Endothelial cell of umbilical vein (primary cell): ENCODE measurements around the gene GRID2. TPM values are rescaled to one million over a fixed set of nuclear protein-coding genes. Genes with fewer than 3 reads are reported as not detected.

Experiments
- BruUV-seq: library from RNA; stranded (reverse); fragments of 400-500 nt; replicated peaks from 2 replicates; lab custom pipeline; 2021; lab: Mats Ljungman, UMichigan
- CTCF ChIA-PET: fragments of 300-600, 350-600 bp; sonication (Branson Sonifier 250); formaldehyde crosslinking; loops from one replicate; lab custom pipeline; 2021; ENCODE audit warnings: antibody characterized with exemption, inconsistent platforms; lab: Charles Lee
- POLR2A ChIA-PET: fragments of 300-600, 350-600 bp; sonication (Branson Sonifier 250); formaldehyde crosslinking; loops from one replicate; lab custom pipeline; 2021; ENCODE audit warnings: antibody characterized with exemption, inconsistent platforms; lab: Charles Lee
- DNase-seq: peaks from one replicate; pipeline ENCODE4 v3.0.0-alpha.2; 2011; ENCODE audit warnings: low read depth, low spot score
- FAIRE-seq: peaks from 2 replicates; lab custom pipeline; 2011; peaks lifted over from hg19 to GRCh38; lab: Jason Lieb, UNC
- H2AFZ ChIP-seq: 2 replicates; pipeline ENCODE4 v1.6.0; 2012; ENCODE audit warnings: low read depth, low read length, control low read depth, inconsistent platforms
- H3K27ac ChIP-seq: 2 replicates; pipeline ENCODE4 v1.5.1; 2011; ENCODE audit warnings: low read depth, mild to moderate bottlenecking, control low read depth, low read length, moderate library complexity; ENCODE audit not compliant: insufficient read depth
- H3K27me3 ChIP-seq, 2 experiments: 2 replicates each; pipeline versions ENCODE4 v1.6.0 to v1.6.1; 2011; ENCODE audit warnings: low read length in 2 of 2, mixed read lengths in 1 of 2; ENCODE audit not compliant: control insufficient read depth in 2 of 2, insufficient read depth in 2 of 2
- H3K36me3 ChIP-seq, 2 experiments: 2 replicates in 1 of 2; 3 replicates in 1 of 2; pipeline ENCODE4 v1.5.1; 2011; ENCODE audit warnings: low read length in 2 of 2, mild to moderate bottlenecking in 1 of 2, moderate library complexity in 1 of 2; ENCODE audit not compliant: control insufficient read depth in 2 of 2, insufficient read depth in 2 of 2; ENCODE audit errors: extremely low read depth in 1 of 2
- H3K4me1 ChIP-seq: 3 replicates; pipeline ENCODE4 v1.5.1; 2011; ENCODE audit warnings: mild to moderate bottlenecking, low read length; ENCODE audit not compliant: control insufficient read depth, insufficient read depth; ENCODE audit errors: extremely low read depth
- H3K4me2 ChIP-seq: 2 replicates; pipeline ENCODE4 v1.6.1; 2011; ENCODE audit warnings: low read length, control low read depth, mixed read lengths; ENCODE audit not compliant: insufficient read depth
- H3K4me3 ChIP-seq, 3 experiments: fragments of 200-600 bp in 1 of 3; sonication (generic), shearing (Covaris generic) in 1 of 3; replicated peaks in 1 of 3; 2 replicates each; pipeline ENCODE4 v1.5.1; 2011 to 2016; ENCODE audit warnings: control low read depth in 3 of 3, low read length in 3 of 3, mild to moderate bottlenecking in 2 of 3, inconsistent platforms in 1 of 3, low read depth in 1 of 3, moderate library complexity in 1 of 3; ENCODE audit not compliant: insufficient read depth in 1 of 3
- H3K79me2 ChIP-seq: 2 replicates; pipeline ENCODE4 v1.6.0; 2012; ENCODE audit warnings: low read length, inconsistent platforms; ENCODE audit not compliant: control insufficient read depth, insufficient read depth
- H3K9ac ChIP-seq: replicated peaks from 2 replicates; pipeline ENCODE3; 2011; ENCODE audit warnings: low read length, control low read depth; ENCODE audit not compliant: insufficient read depth; ENCODE audit errors: extremely low read depth
- H3K9me1 ChIP-seq: replicated peaks from 3 replicates; pipeline ENCODE4 v1.6.0; 2011; ENCODE audit warnings: mild to moderate bottlenecking, low read length; ENCODE audit not compliant: control insufficient read depth, insufficient read depth; ENCODE audit errors: extremely low read depth
- H3K9me3 ChIP-seq: replicated peaks from 2 replicates; pipeline ENCODE4 v1.5.1; 2012; ENCODE audit warnings: low read length, inconsistent platforms; ENCODE audit not compliant: control insufficient read depth, insufficient read depth
- H4K20me1 ChIP-seq: replicated peaks from 2 replicates; pipeline ENCODE3; 2011; ENCODE audit warnings: mild to moderate bottlenecking, low read length; ENCODE audit not compliant: control insufficient read depth, insufficient read depth; ENCODE audit errors: extremely low read depth
- EZH2 ChIP-seq: IDR thresholded peaks from 2 replicates; pipeline ENCODE4 v1.6.1; 2012; ENCODE audit warnings: borderline replicate concordance, low read depth, mild to moderate bottlenecking, moderate library complexity, low read length, inconsistent platforms; ENCODE audit not compliant: severe bottlenecking
- FOS ChIP-seq: IDR thresholded peaks from 2 replicates; pipeline ENCODE4 v1.6.1; 2011; ENCODE audit warnings: mild to moderate bottlenecking, low read length, moderate library complexity, borderline replicate concordance; ENCODE audit not compliant: insufficient read depth
- GATA2 ChIP-seq: IDR thresholded peaks from 2 replicates; pipeline ENCODE4 v1.7.0; 2011; ENCODE audit warnings: low read depth, mild to moderate bottlenecking, moderate library complexity, mixed read lengths, low read length; ENCODE audit not compliant: insufficient read length, insufficient read depth
- JUN ChIP-seq: IDR thresholded peaks from 2 replicates; pipeline ENCODE4 v1.6.1; 2011; ENCODE audit warnings: borderline replicate concordance, low read depth; ENCODE audit not compliant: insufficient read length, insufficient read depth
- MYC ChIP-seq: IDR thresholded peaks from one replicate; pipeline ENCODE4 v1.6.1; 2011; ENCODE audit warnings: mild to moderate bottlenecking, low read depth, low read length
- POLR2A ChIP-seq: IDR thresholded peaks from 2 replicates; pipeline ENCODE4 v1.6.1; 2012; ENCODE audit warnings: low read depth, mild to moderate bottlenecking, control low read depth, low read length
- POLR2AphosphoS5 ChIP-seq: IDR thresholded peaks from 2 replicates; pipeline ENCODE4 v1.6.1; 2012; ENCODE audit warnings: low read depth, mild to moderate bottlenecking, control low read depth, low read length, moderate library complexity; ENCODE audit not compliant: insufficient read depth
- dilution Hi-C: fragments of 300-500 bp; cut with MboI; formaldehyde crosslinking; loops from one replicate; pipeline ENCODE4 v1.15.0; 2019; ENCODE audit warnings: low sequenced_read_pairs; ENCODE audit not compliant: extremely low pct_ligation_motif_present
- intact Hi-C: fragments of 100-400 bp; cut with micrococcal nuclease; formaldehyde crosslinking; loops from one replicate; pipeline ENCODE4 v1.10.0; 2022
- polyA plus RNA-seq, 4 experiments: library from polyadenylated mRNA; depleted of rRNA in 3 of 4; stranded (reverse) in 3 of 4; unstranded in 1 of 4; fragments of >200 nt; gene quantifications; 2 replicates each; pipeline versions ENCODE4 v1.2.1 to v1.2.3, GENCODE V29; 2011 to 2012; ENCODE audit warnings: missing spikeins in 1 of 4
- total RNA-seq: library from RNA; stranded (reverse); gene quantifications from 2 replicates; pipeline ENCODE4 v1.2.3, GENCODE V29; 2021
- TF ChIP-seq, protein P1 (sequence below): IDR thresholded peaks from 2 replicates; pipeline ENCODE4 v1.6.1; 2011; ENCODE audit not compliant: insufficient read depth, insufficient read length
- TF ChIP-seq, protein P2 (sequence below), 2 donors: IDR thresholded peaks; 1 replicate in 1 of 2; 2 replicates in 1 of 2; pipeline ENCODE4 v1.5.1; 2011; ENCODE audit warnings: low read length in 2 of 2, mild to moderate bottlenecking in 2 of 2, moderate library complexity in 2 of 2, control low read depth in 1 of 2, inconsistent platforms in 1 of 2, low read depth in 1 of 2; ENCODE audit not compliant: insufficient read depth in 1 of 2; ENCODE audit errors: extremely low read depth in 1 of 2

The GRID2 gene
- total and polyA plus RNA-seq, 2 donors (not counting 3 experiments of a cell fraction or from before 2014, with no cell fraction given): not detected

DNA sequence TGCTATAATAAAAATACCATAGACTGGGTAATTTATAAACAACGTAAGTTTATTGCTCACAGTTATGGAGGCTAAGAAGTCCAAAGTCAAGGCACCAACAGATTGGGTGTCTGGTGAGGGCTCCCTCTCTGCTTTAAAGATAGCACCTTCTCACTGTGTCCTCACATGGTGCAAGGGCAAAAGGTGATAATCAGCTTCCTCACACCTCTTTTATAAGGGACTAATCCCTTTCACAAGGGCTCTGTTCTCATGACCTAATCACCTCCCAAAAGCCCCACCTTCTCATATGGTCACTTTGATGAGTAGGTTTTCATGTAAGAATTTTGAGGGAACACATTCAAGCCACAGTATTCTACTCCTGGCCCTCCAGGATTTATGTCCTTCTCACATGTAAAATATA, 883.1 kb downstream of the GRID2 start:
- Histone ChIP-seq H3K4me1 (no peaks in the 10 kb centered on the region), H3K4me3 (no peak overlapping the region), H3K27ac (no peak overlapping the region), H4K20me1 (no peaks in the 10 kb centered on the region), H3K9me3 (no peaks in the 10 kb centered on the region), H3K9me1 (no peaks in the 10 kb centered on the region), H3K36me3 (no peaks in the 10 kb centered on the region), H3K79me2 (no peaks in the 10 kb centered on the region), H2AFZ (no peak overlapping the region), H3K9ac (no peak overlapping the region), H3K27me3 (no peaks in the 10 kb centered on the region), H3K4me2 (no peak overlapping the region)
- TF ChIP-seq EZH2 (no peak), FOS (no peak), MYC (no peak), JUN (no peak), POLR2A (no peak)
- TF ChIP-seq, protein P1, sequence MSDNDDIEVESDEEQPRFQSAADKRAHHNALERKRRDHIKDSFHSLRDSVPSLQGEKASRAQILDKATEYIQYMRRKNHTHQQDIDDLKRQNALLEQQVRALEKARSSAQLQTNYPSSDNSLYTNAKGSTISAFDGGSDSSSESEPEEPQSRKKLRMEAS: no peak
- FAIRE-seq: no peak
- POLR2A ChIA-PET: no interaction called here
- intact Hi-C loops (no loop called here), dilution Hi-C loops (no loop called here)
- no peak for DNase-seq
- CTCF ChIA-PET: interaction anchor here (1.7 kb wide), 1 partner anchor 14 kb away, joined by 3 read pairs; no protein-coding TSS in a partner anchor
- no TSS peak for BruUV-seq

DNA sequence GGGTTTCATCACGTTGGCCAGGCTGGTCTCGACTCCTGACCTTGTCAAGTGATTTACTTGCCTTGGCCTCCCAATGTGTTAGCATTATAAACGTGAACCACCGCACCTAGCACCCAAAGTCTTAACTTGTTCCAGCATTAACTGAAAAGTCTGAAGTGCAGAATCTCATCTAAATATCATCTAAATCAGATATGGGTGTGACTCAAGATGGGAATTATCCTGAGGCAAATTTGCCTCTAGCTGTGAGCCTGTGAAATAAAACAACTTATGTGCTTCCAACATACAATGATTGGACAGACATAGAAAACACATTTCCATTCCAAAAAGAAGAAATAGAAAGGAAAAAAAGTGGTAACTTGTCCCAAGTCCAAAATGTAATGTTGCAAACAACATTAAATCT, 883.7 kb downstream of the GRID2 start:
- TF ChIP-seq, protein P2, sequence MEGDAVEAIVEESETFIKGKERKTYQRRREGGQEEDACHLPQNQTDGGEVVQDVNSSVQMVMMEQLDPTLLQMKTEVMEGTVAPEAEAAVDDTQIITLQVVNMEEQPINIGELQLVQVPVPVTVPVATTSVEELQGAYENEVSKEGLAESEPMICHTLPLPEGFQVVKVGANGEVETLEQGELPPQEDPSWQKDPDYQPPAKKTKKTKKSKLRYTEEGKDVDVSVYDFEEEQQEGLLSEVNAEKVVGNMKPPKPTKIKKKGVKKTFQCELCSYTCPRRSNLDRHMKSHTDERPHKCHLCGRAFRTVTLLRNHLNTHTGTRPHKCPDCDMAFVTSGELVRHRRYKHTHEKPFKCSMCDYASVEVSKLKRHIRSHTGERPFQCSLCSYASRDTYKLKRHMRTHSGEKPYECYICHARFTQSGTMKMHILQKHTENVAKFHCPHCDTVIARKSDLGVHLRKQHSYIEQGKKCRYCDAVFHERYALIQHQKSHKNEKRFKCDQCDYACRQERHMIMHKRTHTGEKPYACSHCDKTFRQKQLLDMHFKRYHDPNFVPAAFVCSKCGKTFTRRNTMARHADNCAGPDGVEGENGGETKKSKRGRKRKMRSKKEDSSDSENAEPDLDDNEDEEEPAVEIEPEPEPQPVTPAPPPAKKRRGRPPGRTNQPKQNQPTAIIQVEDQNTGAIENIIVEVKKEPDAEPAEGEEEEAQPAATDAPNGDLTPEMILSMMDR (IDR thresholded peaks at IDR 0.05; ENCODE audit: extremely low read depth in 1 of 2, insufficient read depth in 1 of 2, low read depth in 1 of 2, low read length in 2 of 2): no peak
- no peak for TF ChIP-seq GATA2
- TF ChIP-seq POLR2AphosphoS5: no peak
- TF ChIP-seq JUN: no peak
- TF ChIP-seq, protein P1: no peak
- TF ChIP-seq POLR2A: no peak
- no peak for TF ChIP-seq MYC
- no peak for TF ChIP-seq EZH2
- no peak for TF ChIP-seq FOS
- POLR2A ChIA-PET: no interaction called here
- intact Hi-C loops: no loop called here
- no TSS peak for BruUV-seq
- H2AFZ ChIP-seq: no peak overlapping the region
- dilution Hi-C loops: no loop called here
- H3K4me1 ChIP-seq: no peaks in the 10 kb centered on the region
- no peaks in the 10 kb centered on the region for H3K36me3 ChIP-seq
- H3K79me2 ChIP-seq: no peaks in the 10 kb centered on the region
- CTCF ChIA-PET: interaction anchor here (1.7 kb wide), 1 partner anchor 14 kb away, joined by 3 read pairs; no protein-coding TSS in a partner anchor
- FAIRE-seq: no peak
- H4K20me1 ChIP-seq: no peaks in the 10 kb centered on the region
- DNase-seq: no peak
- H3K27ac ChIP-seq: no peak overlapping the region
- H3K9ac ChIP-seq: no peak overlapping the region
- H3K9me1 ChIP-seq: no peaks in the 10 kb centered on the region
- no peaks in the 10 kb centered on the region for H3K27me3 ChIP-seq
- no peak overlapping the region for H3K4me3 ChIP-seq
- H3K9me3 ChIP-seq: no peaks in the 10 kb centered on the region
- H3K4me2 ChIP-seq: no peak overlapping the region
